ENCODE measurements around the gene OTUB2.

The OTUB2 gene
- 2.0 to 2.9 reads per million in 2 experiments for total RNA-seq

DNA sequence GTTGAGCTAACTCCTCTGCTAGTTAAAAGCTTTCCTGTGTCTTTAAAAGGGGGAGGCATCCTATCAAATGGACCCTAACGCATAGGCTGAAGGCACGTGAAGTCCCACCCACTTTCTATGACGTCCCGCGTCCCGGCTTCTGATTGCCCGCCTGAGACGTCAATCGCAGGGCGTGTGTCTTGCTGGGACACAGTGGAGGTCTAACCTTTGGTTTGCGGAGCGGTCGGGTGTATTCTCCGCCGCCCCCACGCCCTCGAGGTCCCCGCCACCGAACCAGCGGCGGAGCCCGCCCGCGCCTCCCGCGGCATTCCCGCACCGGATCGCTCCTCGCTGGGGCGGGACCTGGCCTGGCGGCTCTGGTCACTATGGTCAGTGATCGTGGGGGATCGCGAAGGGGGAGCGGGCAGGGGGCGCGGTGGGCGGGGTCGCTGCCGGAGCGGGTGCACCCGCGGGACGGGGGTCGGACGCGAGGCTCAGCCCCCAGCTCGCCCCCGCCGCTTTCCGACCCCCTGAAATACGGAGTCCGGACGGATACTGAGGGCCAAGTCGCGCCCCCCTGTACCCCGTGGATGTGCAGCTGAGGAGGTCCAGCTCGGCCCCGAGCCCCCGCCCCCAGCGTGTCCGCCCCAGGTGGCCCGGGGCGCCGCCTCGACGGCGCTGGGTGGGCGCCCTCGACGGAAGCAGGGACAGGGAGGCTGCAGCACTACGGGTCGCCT, at the start of gene OTUB2:
Gene OTUB2 (plus strand): TSS at position 168 of the 716 bp plus-strand sequence. CDS start 198 bp downstream, at position 366.
- peak; percentile 95 for DNase-seq (ENCODE audit: low read depth)

- no peak for DNase-seq (ENCODE audit: low read depth)
Observed at GRCh38 chr14:93976477-93977057, 49.6 kb upstream of the OTUB2 start, which contains the start of gene ASB2. Gene ASB2 (minus strand): TSS chr14:93976570. CDS start chr14:93964539, 12,031 bp downstream.

GRCh38 chr14:93977171-93977570, 49.0 kb upstream of the OTUB2 start:
- DNase-seq (ENCODE audit: low read depth): no peak

- peak; percentile 64 for DNase-seq (ENCODE audit: low read depth)
Observed at GRCh38 chr14:93977790-93978581, 48.2 kb upstream of the OTUB2 start.

GRCh38 chr14:93978735-93979134, 47.4 kb upstream of the OTUB2 start:
- no peak for DNase-seq (ENCODE audit: low read depth)

DNA sequence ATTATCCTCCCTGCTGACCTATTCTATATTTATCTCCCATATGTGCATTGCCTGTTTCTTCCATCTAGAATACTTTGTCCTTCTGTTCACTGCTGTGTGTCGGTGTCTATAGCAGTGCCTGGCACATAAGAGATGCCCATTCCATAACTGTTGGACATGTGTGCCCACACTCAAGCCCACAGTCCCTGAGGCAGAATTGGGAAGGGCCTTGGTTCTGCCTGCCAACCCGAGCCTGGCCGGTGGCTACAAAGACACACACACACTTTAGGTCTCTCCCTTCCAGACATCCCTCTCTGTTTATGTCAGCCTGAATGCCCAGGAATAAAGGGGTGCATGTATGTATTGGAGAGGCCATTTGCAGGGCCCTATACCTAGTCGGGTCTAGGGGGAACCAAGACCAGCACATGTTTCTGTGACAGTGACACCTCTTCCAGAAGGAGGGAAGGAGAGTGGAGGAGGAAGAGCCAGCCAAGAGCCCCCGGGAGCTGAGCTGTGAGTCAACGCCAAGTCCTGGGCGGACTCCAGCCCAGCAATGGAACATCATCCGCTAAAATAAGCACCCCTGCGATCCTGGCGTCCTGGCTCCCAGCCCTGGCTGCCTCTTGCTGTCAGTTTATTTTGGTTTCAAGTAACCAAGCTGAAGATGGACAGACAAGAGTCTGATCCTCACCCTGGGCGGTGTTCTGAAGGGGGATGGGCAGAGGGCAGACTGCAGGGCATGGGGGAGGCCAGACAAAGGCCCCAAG, 45.5 kb upstream of the OTUB2 start:
- no peak for DNase-seq (ENCODE audit: low read depth)

DNA sequence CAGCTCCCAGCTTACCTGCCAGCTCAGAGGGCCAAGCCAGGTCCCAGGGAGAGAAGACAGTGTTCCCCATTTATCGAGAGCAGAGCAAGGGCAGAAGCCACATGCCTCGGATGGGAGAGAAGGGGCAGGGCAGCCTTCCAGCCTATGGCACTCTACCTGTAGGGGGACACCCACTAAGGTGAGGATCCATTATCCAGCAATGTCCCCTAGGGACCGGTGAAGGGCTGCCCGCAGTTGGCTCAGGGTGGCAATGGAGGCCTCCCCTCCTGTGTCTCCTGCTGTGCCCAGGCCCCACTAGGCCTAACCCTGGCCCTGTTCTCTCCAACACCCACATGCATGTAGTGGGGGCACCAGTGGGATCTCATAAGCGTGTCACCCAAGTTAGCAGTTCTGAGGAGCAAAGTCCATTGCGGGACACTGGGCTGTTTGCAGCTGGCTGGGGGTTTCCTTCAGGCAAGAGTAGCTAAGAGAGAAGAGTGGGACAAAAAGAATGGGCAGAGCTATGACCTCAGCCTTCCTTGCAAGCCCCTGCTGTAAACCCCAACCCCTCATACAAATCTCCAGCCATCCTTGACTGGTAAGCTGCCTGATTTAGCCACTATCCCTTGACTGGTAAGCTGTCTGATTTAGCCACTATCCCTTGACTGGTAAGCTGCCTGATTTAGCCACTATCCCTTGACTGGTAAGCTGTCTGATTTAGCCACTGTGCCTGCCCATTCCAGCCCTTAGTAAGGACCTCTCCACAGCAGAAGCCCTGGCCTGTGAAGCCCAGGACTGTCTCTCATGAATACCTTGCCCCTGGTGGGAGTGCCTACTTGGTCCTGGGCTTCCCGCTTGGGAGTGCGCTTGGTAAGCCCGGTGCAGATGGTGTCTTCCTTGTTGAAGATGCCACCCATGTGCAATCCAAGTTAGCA, 44.6 kb upstream of the OTUB2 start:
- no peak for DNase-seq (ENCODE audit: low read depth)

- no peak for DNase-seq (ENCODE audit: low read depth)
Observed at GRCh38 chr14:93982230-93983007, 43.7 kb upstream of the OTUB2 start.

DNA sequence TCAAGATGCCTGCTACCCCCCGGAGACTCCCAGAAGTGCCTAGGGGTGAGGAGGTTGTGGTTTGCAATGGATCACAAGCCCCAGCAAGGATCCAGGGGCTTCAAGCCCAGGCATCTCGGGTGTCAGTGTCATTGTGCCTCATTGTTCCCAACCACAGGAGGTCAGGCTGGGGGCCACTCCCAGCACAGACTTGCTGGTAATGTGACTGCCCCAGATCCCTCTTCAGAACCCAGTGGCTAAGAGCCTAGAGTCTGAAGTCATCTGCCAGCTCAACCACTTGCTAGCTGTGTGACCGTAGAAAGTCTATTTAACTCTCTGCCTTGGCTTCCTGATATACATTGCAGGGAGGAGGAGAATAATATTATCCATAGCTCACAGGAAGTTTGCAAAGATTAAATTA, 42.1 kb upstream of the OTUB2 start:
- DNase-seq (ENCODE audit: low read depth): no peak

DNA sequence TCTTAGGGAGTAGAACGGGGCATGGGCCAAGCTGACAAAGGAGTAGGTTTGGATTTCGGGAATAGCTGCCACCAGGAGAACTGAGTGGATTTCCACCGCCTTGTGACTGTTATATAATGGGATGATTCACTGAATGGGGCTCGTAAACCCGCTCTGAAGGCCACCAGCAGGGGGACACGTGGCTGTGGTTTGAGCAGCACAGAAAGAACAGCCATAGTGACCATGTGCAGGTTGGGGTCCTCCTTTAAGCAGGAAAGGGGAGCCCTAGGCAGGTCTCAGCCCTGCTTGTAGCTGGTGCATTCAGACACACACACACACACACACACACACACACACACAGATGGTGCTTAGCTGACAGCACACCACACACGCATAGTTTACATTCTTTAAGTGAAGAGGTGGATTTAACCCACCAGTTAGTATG, 41.1 kb upstream of the OTUB2 start:
- no peak for DNase-seq (ENCODE audit: low read depth)

- DNase-seq (ENCODE audit: low read depth): no peak
Observed at GRCh38 chr14:93986955-93987354, 39.2 kb upstream of the OTUB2 start.

DNA sequence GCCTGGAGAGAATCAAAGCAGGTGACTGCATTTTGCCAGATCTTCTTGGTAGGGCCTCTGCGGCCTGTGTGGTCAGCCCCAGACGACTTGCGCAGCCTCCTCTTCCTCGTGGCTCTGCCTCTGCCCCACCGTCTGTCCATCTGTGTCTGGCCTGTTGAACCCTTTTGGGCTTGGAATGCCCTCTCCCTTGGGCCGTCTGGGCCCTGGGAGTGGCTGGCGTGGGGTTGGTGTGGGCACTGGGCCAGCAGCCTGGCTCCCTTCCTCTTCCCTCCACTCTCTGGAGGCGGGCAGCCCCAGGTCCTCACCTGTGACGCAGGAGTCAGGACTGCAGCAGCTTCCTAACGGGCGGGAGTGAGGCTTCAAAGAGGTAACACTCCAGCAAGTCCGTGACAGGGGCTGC, 38.8 kb upstream of the OTUB2 start:
- DNase-seq (ENCODE audit: low read depth): no peak

DNA sequence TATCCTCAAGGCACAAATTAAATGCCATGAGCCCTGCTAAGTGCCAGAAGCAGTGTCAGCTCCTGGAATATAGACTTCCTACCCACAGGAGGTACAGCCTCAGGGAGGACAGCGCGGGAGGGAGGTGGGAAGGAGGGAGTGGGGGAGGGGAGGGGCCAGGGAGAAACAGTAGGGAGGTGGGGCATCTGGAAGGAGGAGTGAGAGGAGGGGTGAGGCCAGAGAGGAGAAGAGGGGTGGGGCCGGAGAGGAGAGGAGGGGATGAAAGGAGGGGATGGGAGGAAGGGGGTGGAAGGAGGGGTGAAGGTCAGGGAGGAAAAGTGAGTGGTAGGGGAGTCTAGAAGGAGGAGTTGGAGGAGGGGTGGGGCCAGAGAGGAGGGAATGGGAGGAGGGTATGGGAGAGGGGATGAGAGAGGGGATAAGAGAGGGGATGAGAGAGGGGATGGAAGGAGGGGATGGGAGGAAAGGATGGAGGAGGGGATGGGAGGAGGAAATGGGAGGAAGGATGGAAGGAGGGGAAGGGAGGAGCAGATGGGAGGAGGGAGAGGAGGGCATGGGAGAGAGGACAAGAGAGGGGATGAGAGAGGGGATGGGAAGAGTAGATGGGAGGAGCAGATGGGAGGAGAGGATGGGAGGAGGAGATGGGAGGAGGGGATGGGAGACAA, 38.2 kb upstream of the OTUB2 start:
- DNase-seq (ENCODE audit: low read depth): no peak

- DNase-seq (ENCODE audit: low read depth): no peak
Observed at GRCh38 chr14:93989939-93990338, 36.2 kb upstream of the OTUB2 start.

DNA sequence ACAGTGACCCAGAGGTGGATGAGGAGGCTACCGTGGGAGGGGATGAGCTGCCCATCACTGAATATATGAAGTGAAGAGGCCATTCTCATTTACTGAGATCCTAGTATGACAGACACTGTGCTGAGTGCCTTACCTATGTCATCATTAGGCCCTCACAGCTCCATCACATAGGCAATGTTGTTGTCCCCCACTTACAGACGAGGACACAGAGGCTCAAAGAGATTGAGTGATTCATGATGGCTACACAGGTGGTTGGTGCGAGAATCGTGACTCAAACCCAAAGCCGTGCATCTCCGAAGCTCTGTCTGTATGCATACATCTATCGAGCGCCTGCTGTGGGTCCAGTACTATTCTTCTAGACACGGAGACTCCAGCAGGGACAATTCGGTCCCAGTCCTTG, 34.9 kb upstream of the OTUB2 start:
- no peak for DNase-seq (ENCODE audit: low read depth)

DNA sequence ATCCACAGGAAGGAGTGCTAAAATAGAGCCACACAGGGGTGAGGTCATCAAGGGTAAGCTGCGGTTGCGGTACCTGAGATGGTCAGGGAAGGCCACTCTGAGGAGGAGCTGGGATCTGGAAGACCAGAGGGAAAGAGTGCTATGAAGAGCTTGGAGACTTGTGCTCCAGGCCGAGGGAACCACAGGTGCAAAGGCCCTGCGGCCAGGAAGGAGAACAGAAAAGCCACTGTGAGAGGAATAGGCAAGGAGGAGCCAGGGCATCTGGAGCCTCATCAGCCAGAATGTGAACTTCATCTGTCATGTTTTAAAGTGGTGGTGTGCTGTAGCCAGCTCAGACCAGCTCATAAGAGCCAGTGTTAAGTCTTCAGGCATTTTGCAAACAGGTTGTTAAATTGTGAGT, 34.5 kb upstream of the OTUB2 start:
- DNase-seq (ENCODE audit: low read depth): no peak

GRCh38 chr14:93993382-93993781, 32.8 kb upstream of the OTUB2 start:
- no peak for DNase-seq (ENCODE audit: low read depth)

- no peak for DNase-seq (ENCODE audit: low read depth)
Observed at GRCh38 chr14:93994919-93995682, 31.0 kb upstream of the OTUB2 start.

GRCh38 chr14:93996130-93996695, 29.9 kb upstream of the OTUB2 start:
- no peak for DNase-seq (ENCODE audit: low read depth)

Data from T follicular helper cell (primary cell).